ENCODE data around the gene KIF26B. TPM values are rescaled to one million over a fixed set of nuclear protein-coding genes. Genes with fewer than 3 reads are reported as not detected.

The KIF26B gene
- total and polyA plus RNA-seq, 10 of the 15 experiments (the other 5 are each of a cell fraction or from before 2014, with no cell fraction given), result 0.35 to 11.6 (median 2.2) TPM

GRCh38 chr1:245182028-245182427 lies 27.2 kb downstream of the KIF26B start:
- intact Hi-C loops (cut with micrococcal nuclease; ENCODE audit: unreplicated experiment) (no loop called here), in situ Hi-C loops (cut with MboI) (no loop called here)
- Histone ChIP-seq H3K9ac (ENCODE audit: control insufficient read depth, insufficient read depth, low read length) (no peak overlapping the region), H4K20me1 (ENCODE audit: control insufficient read depth, insufficient read depth) (no peaks in the 10 kb centered on the region), H3K27ac (ENCODE audit: control insufficient read depth, insufficient read depth) (no peak overlapping the region), H3K4me1 (ENCODE audit: control insufficient read depth, insufficient read depth, low read length) (no peaks in the 10 kb centered on the region), H2AFZ (ENCODE audit: control insufficient read depth, low read depth, low read length) (no peak overlapping the region), H3K27me3 (replicated peaks in 1 of 2; ENCODE audit: control insufficient read depth in 2 of 2, insufficient read depth in 2 of 2, low read length in 1 of 2) (no peaks in the 10 kb centered on the region; a peak in 1 of 4 replicates), H3K36me3 (ENCODE audit: control insufficient read depth in 2 of 2, insufficient read depth in 2 of 2, low read length in 1 of 2) (no peaks in the 10 kb centered on the region), H3K4me3 (no peak overlapping the region), H3K79me2 (ENCODE audit: control insufficient read depth, insufficient read depth, low read length) (no peaks in the 10 kb centered on the region), H3K4me2 (ENCODE audit: control insufficient read depth, insufficient read depth) (no peak overlapping the region), H3K9me3 (replicated peaks; ENCODE audit: control insufficient read depth, insufficient read depth, low read length) (no peaks in the 10 kb centered on the region)
- DNase-seq (ENCODE audit: low read depth, low spot score), result no peak
- ChIA-PET POLR2A (interaction anchor here (0.7 kb wide), 1 partner anchor 858 kb away, joined by 5 read pairs; no protein-coding TSS in a partner anchor), CTCF (no interaction called here), RAD21 (ENCODE audit: unreplicated experiment) (no interaction called here), SMC1A (ENCODE audit: uncharacterized antibody, unreplicated experiment) (interaction anchor here (0.6 kb wide), 1 partner anchor 575 kb away, joined by 5 read pairs; no protein-coding TSS in a partner anchor)
- FAIRE-seq, result no peak
- TF ChIP-seq SPI1 (IDR thresholded peaks at IDR 0.05; ENCODE audit: borderline replicate concordance, insufficient read depth, low read depth, low read length), result no peak
- no peak for TF ChIP-seq RCOR1 (conservative IDR thresholded peaks at IDR 0.05; ENCODE audit: low read depth, low read length)
- no peak for TF ChIP-seq NBN (IDR thresholded peaks at IDR 0.05)
- no peak for TF ChIP-seq SUPT20H (IDR thresholded peaks at IDR 0.05; ENCODE audit: borderline replicate concordance, control insufficient read depth, low read depth, low read length)
- TF ChIP-seq RAD21 (IDR thresholded peaks at IDR 0.05; ENCODE audit: insufficient read depth, low read depth, low read length), result no peak
- no peak for TF ChIP-seq TCF12 (IDR thresholded peaks at IDR 0.05; ENCODE audit: low read depth, low read length)
- TF ChIP-seq NFXL1 (IDR thresholded peaks at IDR 0.05; ENCODE audit: borderline replicate concordance), result no peak
- no peak for TF ChIP-seq CEBPB (IDR thresholded peaks at IDR 0.05; ENCODE audit: borderline replicate concordance in 1 of 2, low read depth in 2 of 2, low read length in 2 of 2)
- no peak for TF ChIP-seq ZNF217 (IDR thresholded peaks at IDR 0.05)
- no peak for TF ChIP-seq EGR1 (IDR thresholded peaks at IDR 0.05; ENCODE audit: borderline replicate concordance in 1 of 2, low read depth in 2 of 2, low read length in 2 of 2)
- WGBS (ENCODE audit: insufficient coverage, insufficient replicate concordance, low lambda C conversion rate, missing lambda C conversion rate), result 28% methylated on average over 2 of the region's 2 CpGs
- ATAC-seq, result no peak
- no TSS peak for BruUV-seq (replicated peaks)
